Stomach (tissue), 9 donors: ENCODE data around the gene AGPAT2. TPM values are rescaled to one million over a fixed set of nuclear protein-coding genes. Genes with fewer than 3 reads are reported as not detected.

Experiments used
- DNase-seq, 2 donors: peaks; one replicate each; pipeline versions ENCODE4 v3.0.0 to v3.0.0-alpha.2; 2013 to 2019
- H3K27ac ChIP-seq, 5 donors: fragments of 200-600 bp in 4 of 5; sonication (generic) in 4 of 5; one replicate each; pipeline ENCODE4 v1.5.1; 2013 to 2019; ENCODE audit warnings: mild to moderate bottlenecking in 1 of 5, moderate library complexity in 1 of 5
- H3K27me3 ChIP-seq, 3 donors: fragments of 200-600 bp; sonication (generic); one replicate each; pipeline ENCODE4 v1.5.1; 2017 to 2019; ENCODE audit warnings: mixed run types in 1 of 3
- H3K36me3 ChIP-seq, 4 donors: fragments of 200-600 bp; sonication (generic); 1 replicate in 3 of 4; 2 replicates in 1 of 4; pipeline ENCODE4 v1.5.1; 2016 to 2019
- H3K4me1 ChIP-seq, 4 donors: fragments of 200-600 bp; sonication (generic); one replicate each; pipeline ENCODE4 v1.5.1; 2016 to 2019
- H3K4me3 ChIP-seq, 4 donors: fragments of 200-600 bp; sonication (generic) in 3 of 4; one replicate each; pipeline ENCODE4 v1.5.1; 2016 to 2019; ENCODE audit warnings: mild to moderate bottlenecking in 1 of 4
- H3K9me3 ChIP-seq, 4 donors: fragments of 200-600 bp; sonication (generic); one replicate each; pipeline ENCODE4 v1.5.1; 2016 to 2019
- EP300 ChIP-seq: sonication (generic); formaldehyde crosslinking; IDR thresholded peaks from one replicate; pipeline ENCODE4 v1.6.1; 2017; ENCODE audit warnings: antibody characterized with exemption
- POLR2A ChIP-seq, 4 donors: fragments of 450-650 bp; IDR thresholded peaks; one replicate each; pipeline ENCODE4 v1.6.1; 2016; ENCODE audit warnings: antibody characterized with exemption in 4 of 4, control low read depth in 2 of 4, mild to moderate bottlenecking in 1 of 4, moderate library complexity in 1 of 4
- POLR2AphosphoS5 ChIP-seq, 3 donors: sonication (generic); formaldehyde crosslinking; IDR thresholded peaks; one replicate each; pipeline ENCODE4 v1.6.1; 2016; ENCODE audit warnings: antibody characterized with exemption in 3 of 3
- WGBS, 5 donors: extraction: QIAGEN DNeasy Blood & Tissue Kit in 3 of 5; methylation state at CpG; one replicate each; pipeline versions ENCODE4 v1.1.5 to v1.1.7; 2013 to 2018; 5-methylcytosine and 5-hydroxymethylcytosine counted together
- intact Hi-C: fragments of 100-400 bp; cut with DNase I; formaldehyde crosslinking; loops from one replicate; pipeline ENCODE4 v1.15.1; 2023; ENCODE audit warnings: low total_unique reads
- polyA plus RNA-seq, 3 donors: library from polyadenylated mRNA; stranded (reverse); fragments of 200-250 nt; gene quantifications; one replicate each; pipeline ENCODE4 v1.2.3, GENCODE V29; 2013
- total RNA-seq, 5 donors: library from RNA; depleted of rRNA; stranded (reverse); fragments of >200 nt; gene quantifications; one replicate each; pipeline versions ENCODE4 v1.1.0 to v1.2.3, GENCODE V29; 2014 to 2016
- TF ChIP-seq, protein P1 (sequence below), 7 experiments: fragments of 450-650 bp in 4 of 7; fragments of 200-600 bp in 3 of 7; sonication (generic) in 3 of 7; IDR thresholded peaks; one replicate each; pipeline ENCODE4 v1.5.1; 2016 to 2019; ENCODE audit warnings: antibody characterized with exemption in 7 of 7, control low read depth in 2 of 7, mild to moderate bottlenecking in 1 of 7
- donor health status: healthy with polysubstance abuse.
- donor health status: Bipolar disorder and iron deficiency.
- donor health status: healthy.

AGPAT2 gene
- total and polyA plus RNA-seq, 8 donors, result 32.7 to 135 (median 72.0) TPM

DNA sequence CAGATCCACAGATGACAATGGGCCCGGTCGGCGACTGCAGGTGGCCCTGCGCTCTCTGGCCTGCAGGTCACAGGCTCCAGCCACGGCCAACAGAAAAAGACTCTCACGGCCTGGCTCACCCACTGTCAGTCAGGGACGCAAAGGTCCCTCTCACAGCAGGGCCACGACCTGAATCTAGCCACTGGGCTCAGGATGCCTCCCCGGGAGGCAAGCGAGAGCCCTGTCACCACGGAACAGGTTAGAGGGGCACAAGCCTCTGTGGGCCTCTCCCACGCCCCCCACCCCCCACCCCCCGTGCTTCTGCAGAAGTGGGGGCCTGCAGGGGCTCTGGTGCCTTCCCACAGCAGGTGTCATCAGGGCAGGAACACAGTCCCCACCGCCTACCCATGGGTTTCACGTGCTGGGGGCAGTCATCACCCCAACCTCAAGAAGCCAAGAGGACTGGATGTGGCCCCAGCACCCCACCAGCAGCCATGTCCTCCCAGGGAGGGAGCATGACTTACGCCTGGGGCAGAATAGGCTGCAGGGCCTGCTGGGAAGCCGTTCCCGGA, 41.8 kb downstream of the AGPAT2 start:
- Histone ChIP-seq H3K9me3 (no peaks in the 10 kb centered on the region), H3K4me3 (peak overlapping the region in 1 of 4 donors; percentile 33), H3K27me3 (peaks cover 3 to 56% (median 21%) of the 10 kb centered on the region in 3 donors), H3K36me3 (no peaks in the 10 kb centered on the region), H3K4me1 (peaks cover 25 to 36% (median 29%) of the 10 kb centered on the region in 4 donors), H3K27ac (peak overlapping the region; percentile 26 to 81 (median 70))
- 72 to 80% (median 77%) methylated on average over 6 to 18 of the region's 18 CpGs for WGBS, 5 donors
- intact Hi-C loops, result no loop called here
- DNase-seq, result no peak
- TF ChIP-seq POLR2AphosphoS5 (IDR thresholded peaks at IDR 0.05) (no peak), EP300 (no peak), POLR2A (IDR thresholded peaks at IDR 0.05) (no peak)
- TF ChIP-seq, protein P1, sequence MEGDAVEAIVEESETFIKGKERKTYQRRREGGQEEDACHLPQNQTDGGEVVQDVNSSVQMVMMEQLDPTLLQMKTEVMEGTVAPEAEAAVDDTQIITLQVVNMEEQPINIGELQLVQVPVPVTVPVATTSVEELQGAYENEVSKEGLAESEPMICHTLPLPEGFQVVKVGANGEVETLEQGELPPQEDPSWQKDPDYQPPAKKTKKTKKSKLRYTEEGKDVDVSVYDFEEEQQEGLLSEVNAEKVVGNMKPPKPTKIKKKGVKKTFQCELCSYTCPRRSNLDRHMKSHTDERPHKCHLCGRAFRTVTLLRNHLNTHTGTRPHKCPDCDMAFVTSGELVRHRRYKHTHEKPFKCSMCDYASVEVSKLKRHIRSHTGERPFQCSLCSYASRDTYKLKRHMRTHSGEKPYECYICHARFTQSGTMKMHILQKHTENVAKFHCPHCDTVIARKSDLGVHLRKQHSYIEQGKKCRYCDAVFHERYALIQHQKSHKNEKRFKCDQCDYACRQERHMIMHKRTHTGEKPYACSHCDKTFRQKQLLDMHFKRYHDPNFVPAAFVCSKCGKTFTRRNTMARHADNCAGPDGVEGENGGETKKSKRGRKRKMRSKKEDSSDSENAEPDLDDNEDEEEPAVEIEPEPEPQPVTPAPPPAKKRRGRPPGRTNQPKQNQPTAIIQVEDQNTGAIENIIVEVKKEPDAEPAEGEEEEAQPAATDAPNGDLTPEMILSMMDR (IDR thresholded peaks at IDR 0.05), result no peak

DNA sequence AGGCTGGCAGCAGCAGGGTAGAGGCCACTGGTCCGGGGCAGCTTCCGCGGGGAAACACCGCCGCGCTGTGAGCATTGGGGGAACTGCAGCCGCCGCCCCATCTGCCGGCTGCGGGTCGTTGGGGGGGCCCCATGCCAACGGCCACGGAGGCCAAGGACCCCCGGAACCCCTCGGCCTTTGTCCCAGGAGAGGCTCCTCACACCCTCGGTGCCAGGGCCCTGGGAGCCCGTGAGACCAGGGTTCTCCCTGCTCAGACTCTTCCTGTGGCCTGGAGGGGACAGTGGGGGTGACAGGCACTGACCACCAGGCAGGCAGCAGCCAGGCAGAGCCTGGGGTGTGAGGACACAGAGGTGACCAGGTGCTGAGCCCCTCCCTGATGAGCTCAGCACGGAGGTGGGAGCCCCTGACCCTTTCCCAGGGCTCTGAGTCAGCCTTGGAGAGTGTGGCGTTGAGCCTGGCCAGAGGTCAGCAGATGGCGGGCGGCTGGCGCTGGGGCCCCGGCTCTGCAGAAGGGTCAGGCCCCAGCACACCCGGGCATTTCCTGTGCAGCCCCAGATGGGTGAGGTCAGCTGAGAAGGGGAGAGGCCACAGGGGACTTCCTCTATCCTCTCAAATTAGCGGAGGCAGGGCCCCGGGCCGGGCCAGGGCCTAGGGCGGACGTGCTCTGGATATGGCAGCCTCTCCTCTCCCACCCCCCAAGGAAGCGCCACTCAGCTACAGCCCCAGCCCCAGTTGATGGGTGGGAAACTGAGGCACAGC, 42.5 kb downstream of the AGPAT2 start:
- Histone ChIP-seq H3K9me3 (no peaks in the 10 kb centered on the region), H3K4me1 (peaks cover 25 to 36% (median 29%) of the 10 kb centered on the region in 4 donors), H3K36me3 (no peaks in the 10 kb centered on the region), H3K4me3 (peak overlapping the region; percentile 12 to 33 (median 18)), H3K27ac (peak overlapping the region; percentile 51 to 81 (median 70)), H3K27me3 (peaks cover 3 to 56% (median 21%) of the 10 kb centered on the region in 3 donors)
- DNase-seq, result peak; percentile 52 to 70
- TF ChIP-seq POLR2AphosphoS5 (IDR thresholded peaks at IDR 0.05) (peak in 1 of 3 donors; percentile 16), EP300 (no peak), POLR2A (IDR thresholded peaks at IDR 0.05) (no peak)
- TF ChIP-seq, protein P1 (IDR thresholded peaks at IDR 0.05), result peak in 5 of 7 experiments; percentile 79 to 90 (median 85)
- intact Hi-C loops, result no loop called here
- 18 to 28% (median 21%) methylated on average over 13 to 30 of the region's 30 CpGs; no CpG with 5 or more reads in 1 of the 5 donors for WGBS, 5 donors

DNA sequence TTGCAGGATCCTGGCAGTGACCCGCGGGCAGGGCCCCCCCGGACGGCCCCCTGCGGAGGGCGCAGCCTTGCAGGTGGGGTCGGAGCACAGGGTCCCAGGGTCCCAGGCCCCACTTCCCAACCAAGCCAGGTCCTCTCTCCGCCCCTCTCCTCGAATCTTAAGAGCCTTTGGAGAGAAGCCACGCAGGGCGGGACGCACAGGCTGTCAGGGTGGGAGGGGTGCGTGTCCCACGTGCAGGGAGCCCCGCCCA, 43.0 kb downstream of the AGPAT2 start:
- intact Hi-C loops, result no loop called here
- Histone ChIP-seq H3K36me3 (no peaks in the 10 kb centered on the region), H3K4me1 (peaks cover 25 to 36% (median 29%) of the 10 kb centered on the region in 4 donors), H3K27me3 (peaks cover 3 to 56% (median 21%) of the 10 kb centered on the region in 3 donors), H3K27ac (peak overlapping the region; percentile 12 to 81 (median 70)), H3K9me3 (no peaks in the 10 kb centered on the region), H3K4me3 (peak overlapping the region; percentile 12 to 33 (median 18))
- DNase-seq, result peak; percentile 91 to 95
- peak in 2 of 3 donors; percentile 18 to 66 for TF ChIP-seq POLR2AphosphoS5 (IDR thresholded peaks at IDR 0.05)
- no peak for TF ChIP-seq EP300
- 3 to 16% (median 9%) methylated on average over 15 of the region's 15 CpGs; no CpG with 5 or more reads in 1 of the 5 donors for WGBS, 5 donors

DNA sequence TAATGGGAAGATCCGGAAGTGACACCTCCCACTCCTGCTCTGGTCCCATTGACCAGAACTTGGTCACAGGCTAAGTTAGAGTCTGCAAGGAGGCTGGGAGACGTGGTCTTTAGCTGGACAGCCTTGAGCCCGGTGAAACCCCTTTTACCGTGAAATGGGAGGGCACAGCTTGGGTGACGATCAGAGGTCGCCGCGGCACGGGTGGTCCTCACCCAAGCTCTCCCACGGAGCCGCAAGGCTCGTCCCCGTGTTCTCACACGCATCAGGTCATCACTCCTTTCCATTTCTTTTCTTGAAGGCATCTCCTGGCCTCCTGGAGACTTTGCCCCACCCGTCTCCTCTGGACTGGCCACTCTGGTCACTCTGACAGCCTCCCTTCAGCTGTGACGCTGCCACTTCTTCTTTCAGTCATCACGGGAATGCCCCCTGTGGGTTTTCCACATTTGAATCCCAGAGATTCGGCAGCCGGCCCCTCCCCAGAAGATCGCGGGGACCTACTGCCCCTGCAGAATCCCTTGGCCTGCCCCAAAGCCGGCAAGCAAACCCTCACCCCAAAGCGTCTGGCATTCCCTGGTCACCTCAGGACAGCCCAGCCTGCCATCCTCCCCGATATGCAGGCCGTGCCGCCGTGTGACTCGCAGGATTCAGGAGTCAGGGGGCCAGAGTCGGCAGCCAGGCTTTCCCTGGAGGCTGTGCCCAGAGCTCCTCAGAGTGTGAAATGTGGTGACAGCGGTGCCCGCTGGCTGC, 43.5 kb downstream of the AGPAT2 start:
- Histone ChIP-seq H3K9me3 (no peaks in the 10 kb centered on the region), H3K36me3 (no peaks in the 10 kb centered on the region), H3K4me1 (peaks cover 25 to 36% (median 29%) of the 10 kb centered on the region in 4 donors), H3K27me3 (peaks cover 3 to 54% (median 21%) of the 10 kb centered on the region in 3 donors), H3K4me3 (peak overlapping the region; percentile 12 to 33 (median 18)), H3K27ac (peak overlapping the region; percentile 12 to 81 (median 70))
- WGBS, 5 donors, result 45 to 68% (median 49%) methylated on average over 24 to 31 of the region's 31 CpGs
- TF ChIP-seq POLR2A (IDR thresholded peaks at IDR 0.05), result no peak
- no peak for TF ChIP-seq EP300
- no peak for TF ChIP-seq POLR2AphosphoS5 (IDR thresholded peaks at IDR 0.05)
- TF ChIP-seq, protein P1 (IDR thresholded peaks at IDR 0.05), result no peak
- DNase-seq, result no peak
- intact Hi-C loops, result no loop called here
